Left colon (tissue), 2 donors: ENCODE measurements around the gene ZNF302. TPM values are rescaled to one million over a fixed set of nuclear protein-coding genes. Genes with fewer than 3 reads are reported as not detected.
"Not testable (repeated sequence)": the region's sequence is repeated elsewhere in the genome, so short reads cannot be mapped to it uniquely, and the experiment has no call there.

Source experiments
- ATAC-seq: fragments of 200-7000 bp; cut with Tn5 transposase; one replicate; pipeline ENCODE4 v1.9.1; 2020; ENCODE audit warnings: mild to moderate bottlenecking, moderate library complexity
- DNase-seq, 2 donors: peaks; one replicate each; pipeline ENCODE4 v3.0.0-alpha.2; 2020
- intact Hi-C, 2 donors: fragments of 100-400 bp; cut with DNase I in 1 of 2; cut with micrococcal nuclease in 1 of 2; formaldehyde crosslinking; loops; one replicate each; pipeline versions ENCODE4 v1.11.2 to v1.14.0; 2022; cut with DNase I, micrococcal nuclease
- total RNA-seq, 2 donors: library from RNA; stranded (reverse); fragmentation: NEBNext Ultra II Directional; extraction: Animal tissue kit (Norgen Biotek cat#: 25700); gene quantifications; one replicate each; pipeline ENCODE4 v1.2.1, GENCODE V29; 2021
- donor health status: DM: no; HTN: no; CAD: no.
- donor health status: DM: yes; HTN: yes; CAD: no.

The ZNF302 gene
- total RNA-seq, 2 donors from 2014 or later: 14.6 to 15.4 TPM

GRCh38 chr19:34668077-34668689, 9.3 kb upstream of the ZNF302 start:
- ATAC-seq, intact Hi-C loops, DNase-seq: not testable (repeated sequence)

GRCh38 chr19:34668690-34669089, 8.8 kb upstream of the ZNF302 start:
- DNase-seq, ATAC-seq, intact Hi-C loops: not testable (repeated sequence)

GRCh38 chr19:34669305-34669704, 8.2 kb upstream of the ZNF302 start:
- no peak for ATAC-seq
- intact Hi-C loops: no loop called here
- no peak for DNase-seq

GRCh38 chr19:34671972-34672371, 5.5 kb upstream of the ZNF302 start:
- ATAC-seq (no peak), DNase-seq (no peak)
- intact Hi-C loops: no loop called here

- no peak for ATAC-seq
- intact Hi-C loops: no loop called here
- DNase-seq: no peak
Observed at GRCh38 chr19:34673590-34673989, 3.9 kb upstream of the ZNF302 start.

- no peak for DNase-seq
- intact Hi-C loops: no loop called here
- ATAC-seq: no peak
Observed at GRCh38 chr19:34675250-34675649, 2.2 kb upstream of the ZNF302 start.

GRCh38 chr19:34675919-34676318, 1.6 kb upstream of the ZNF302 start:
- ATAC-seq: no peak
- intact Hi-C loops: no loop called here
- no peak for DNase-seq

GRCh38 chr19:34676697-34677385, 637 bp upstream of the ZNF302 start, which contains the start of gene SCGB2B2:
Gene SCGB2B2 (minus strand): TSS chr19:34677159. CDS start chr19:34594563, 82,596 bp downstream.
- intact Hi-C loops: no loop called here
- peak in 1 of 2 donors; percentile 47 for DNase-seq
- ATAC-seq: peak; percentile 77

GRCh38 chr19:34678085-34678412, 571 bp downstream of the ZNF302 start:
- peak; percentile 22 for ATAC-seq
- intact Hi-C loops: no loop called here
- DNase-seq: no peak

- intact Hi-C loops: no loop called here
- DNase-seq: no peak
- peak; percentile 7 for ATAC-seq
Observed at GRCh38 chr19:34678421-34678820, 943 bp downstream of the ZNF302 start.

GRCh38 chr19:34681478-34681877, 4.0 kb downstream of the ZNF302 start:
- no peak for ATAC-seq
- intact Hi-C loops: no loop called here
- DNase-seq: no peak

GRCh38 chr19:34685266-34685665, 7.8 kb downstream of the ZNF302 start:
- intact Hi-C loops, ATAC-seq: not testable (repeated sequence)

GRCh38 chr19:34686455-34686854, 9.0 kb downstream of the ZNF302 start:
- DNase-seq (no peak), ATAC-seq (no peak)
- intact Hi-C loops: no loop called here

More at GRCh38 chr19:34685266-34685665, 7.8 kb downstream of the ZNF302 start:
- DNase-seq: not testable (repeated sequence)

GRCh38 chr19:34687348-34687747, 9.9 kb downstream of the ZNF302 start:
- intact Hi-C loops: no loop called here

GRCh38 chr19:34688592-34688991, 11.1 kb downstream of the ZNF302 start:
- no peak for DNase-seq
- intact Hi-C loops: no loop called here
- no peak for ATAC-seq

More at GRCh38 chr19:34687348-34687747, 9.9 kb downstream of the ZNF302 start:
- DNase-seq: no peak
- ATAC-seq: no peak

GRCh38 chr19:34690372-34690771, 12.9 kb downstream of the ZNF302 start:
- intact Hi-C loops: no loop called here
- ATAC-seq (no peak), DNase-seq (no peak)

- intact Hi-C loops: no loop called here
- DNase-seq (no peak), ATAC-seq (no peak)
Observed at GRCh38 chr19:34692549-34692948, 15.1 kb downstream of the ZNF302 start.

GRCh38 chr19:34707661-34708060, 30.2 kb downstream of the ZNF302 start:
- ATAC-seq (no peak), DNase-seq (no peak)
- intact Hi-C loops: no loop called here

- intact Hi-C loops: loop anchor here in 1 of 2 donors (2.0 to 5.0 kb wide), 2 partner anchors 73 to 210 kb away; no protein-coding TSS in a partner anchor
- no peak for ATAC-seq
- no peak for DNase-seq
Observed at GRCh38 chr19:34711890-34712289, 34.4 kb downstream of the ZNF302 start.
